ENCODE results near the gene SLC35F1.
A peak's percentile ranks its signal among the peaks of the same experiment; 100 is the strongest.

SLC35F1 gene

DNA sequence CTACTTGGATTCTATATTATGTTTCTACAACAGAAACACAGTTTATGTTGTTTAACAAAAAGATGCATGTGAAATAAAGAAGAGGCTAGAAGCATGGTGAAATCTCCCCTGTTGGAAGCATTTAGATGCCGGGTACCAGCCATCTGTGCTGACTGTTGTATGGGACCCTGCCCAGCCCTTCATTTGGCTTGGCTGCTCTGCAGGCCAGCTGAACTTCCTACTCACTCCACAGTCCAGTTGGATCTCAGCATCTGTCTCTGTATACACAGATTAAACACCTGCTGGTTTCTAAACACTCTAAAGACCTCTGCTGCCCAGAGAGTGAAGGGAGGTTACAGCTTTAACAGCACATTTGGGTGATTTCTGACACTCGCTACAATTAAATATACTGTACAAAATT lies 228.3 kb downstream of the SLC35F1 start:
- TF ChIP-seq FOXM1 (IDR thresholded peaks at IDR 0.05; ENCODE audit: borderline replicate concordance, low read depth): no peak
- TF ChIP-seq CREB1 (IDR thresholded peaks at IDR 0.05; ENCODE audit: low read depth): no peak
- no peak for TF ChIP-seq CEBPB (IDR thresholded peaks at IDR 0.05)
- TF ChIP-seq ZBTB7A (IDR thresholded peaks at IDR 0.05; ENCODE audit: low read depth): no peak
- TF ChIP-seq EP300 (IDR thresholded peaks at IDR 0.05; ENCODE audit: borderline replicate concordance): no peak
- no peak for TF ChIP-seq NFIC (IDR thresholded peaks at IDR 0.05)
- no peak for TF ChIP-seq TAF1 (IDR thresholded peaks at IDR 0.05; ENCODE audit: low read depth)
- no peak for TF ChIP-seq TEAD4 (IDR thresholded peaks at IDR 0.05)
- no peak for TF ChIP-seq EGR1 (IDR thresholded peaks at IDR 0.05)
- no peak for TF ChIP-seq TCF12 (IDR thresholded peaks at IDR 0.05; ENCODE audit: low read depth)
- TF ChIP-seq YY1 (IDR thresholded peaks at IDR 0.05; ENCODE audit: low read depth): no peak
- TF ChIP-seq RAD21 (IDR thresholded peaks at IDR 0.05; ENCODE audit: low read depth): no peak
- no peak for TF ChIP-seq REST (IDR thresholded peaks at IDR 0.05; ENCODE audit: low read depth)
- no peak for TF ChIP-seq MAX (IDR thresholded peaks at IDR 0.05)
- TF ChIP-seq, protein P1, sequence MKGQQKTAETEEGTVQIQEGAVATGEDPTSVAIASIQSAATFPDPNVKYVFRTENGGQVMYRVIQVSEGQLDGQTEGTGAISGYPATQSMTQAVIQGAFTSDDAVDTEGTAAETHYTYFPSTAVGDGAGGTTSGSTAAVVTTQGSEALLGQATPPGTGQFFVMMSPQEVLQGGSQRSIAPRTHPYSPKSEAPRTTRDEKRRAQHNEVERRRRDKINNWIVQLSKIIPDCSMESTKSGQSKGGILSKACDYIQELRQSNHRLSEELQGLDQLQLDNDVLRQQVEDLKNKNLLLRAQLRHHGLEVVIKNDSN (IDR thresholded peaks at IDR 0.05): no peak

DNA sequence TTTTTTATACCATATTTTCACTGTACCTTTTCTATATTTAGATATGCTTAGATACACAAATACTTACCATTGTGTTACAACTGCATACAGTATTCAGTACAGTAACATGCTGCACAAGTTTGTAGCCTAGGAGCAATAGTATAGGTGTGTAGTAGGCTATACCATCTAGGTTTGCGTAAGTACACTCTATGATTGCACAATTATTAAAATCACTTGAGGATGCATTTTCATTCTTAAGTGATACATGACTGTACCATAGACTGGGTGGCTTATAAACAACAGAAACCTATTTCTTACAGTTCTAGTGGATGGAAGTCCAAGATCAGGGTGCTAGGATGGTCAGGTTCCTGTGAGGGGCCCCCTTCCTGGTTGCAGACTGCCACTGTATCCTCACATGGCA lies 234.1 kb downstream of the SLC35F1 start:
- TF ChIP-seq TEAD4 (IDR thresholded peaks at IDR 0.05): no peak
- no peak for TF ChIP-seq ZBTB7A (IDR thresholded peaks at IDR 0.05; ENCODE audit: low read depth)
- TF ChIP-seq NFIC (IDR thresholded peaks at IDR 0.05): no peak
- TF ChIP-seq TCF12 (IDR thresholded peaks at IDR 0.05; ENCODE audit: low read depth): no peak
- peak; percentile 61 for TF ChIP-seq CEBPB (IDR thresholded peaks at IDR 0.05)

DNA sequence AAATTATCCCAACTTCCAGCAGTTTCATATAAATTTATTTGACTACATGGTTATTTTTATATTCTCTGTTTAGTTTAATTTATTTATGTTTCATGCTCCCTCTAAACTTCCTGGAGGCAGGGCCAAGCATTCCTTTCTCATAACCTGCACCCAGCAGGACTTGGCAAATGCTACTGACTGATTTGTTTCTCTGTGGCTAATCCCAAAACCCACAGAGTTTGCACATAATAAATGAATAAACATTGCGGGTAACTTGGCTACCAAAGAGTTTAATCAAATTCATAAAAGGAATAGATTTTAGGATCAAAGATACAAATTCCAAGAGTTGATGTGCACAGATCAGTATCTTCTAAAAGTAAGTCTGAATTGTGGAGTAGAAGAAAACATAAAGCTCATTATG lies 239.5 kb downstream of the SLC35F1 start:
- TF ChIP-seq, protein P1 (IDR thresholded peaks at IDR 0.05): no peak
- TF ChIP-seq FOXM1 (IDR thresholded peaks at IDR 0.05; ENCODE audit: borderline replicate concordance, low read depth) (no peak), CEBPB (IDR thresholded peaks at IDR 0.05) (no peak), YY1 (IDR thresholded peaks at IDR 0.05; ENCODE audit: low read depth) (no peak), EP300 (IDR thresholded peaks at IDR 0.05; ENCODE audit: borderline replicate concordance) (no peak), TCF12 (IDR thresholded peaks at IDR 0.05; ENCODE audit: low read depth) (no peak), NFIC (IDR thresholded peaks at IDR 0.05) (no peak), EGR1 (IDR thresholded peaks at IDR 0.05) (no peak), REST (IDR thresholded peaks at IDR 0.05; ENCODE audit: low read depth) (no peak), TEAD4 (IDR thresholded peaks at IDR 0.05) (no peak)

DNA sequence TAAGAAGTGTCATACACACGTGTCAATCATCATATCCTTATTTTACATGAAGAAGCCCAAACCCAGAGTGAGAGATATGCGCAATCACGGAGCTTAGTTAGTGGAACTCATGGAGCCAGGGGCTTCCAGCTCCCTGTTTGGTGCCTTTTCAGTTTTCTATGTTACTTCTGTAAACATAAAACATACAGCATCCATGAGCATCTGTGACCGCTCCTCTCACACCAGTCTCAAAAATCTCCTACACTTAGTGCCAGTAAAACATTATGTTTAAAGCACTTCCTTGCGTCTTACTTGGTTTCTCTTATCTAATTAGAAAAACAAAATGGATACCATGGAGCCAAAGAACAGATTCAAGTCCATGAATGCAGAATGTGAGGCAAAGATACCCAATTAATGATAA lies 240.4 kb downstream of the SLC35F1 start:
- no peak for TF ChIP-seq MAX (IDR thresholded peaks at IDR 0.05)
- TF ChIP-seq EGR1 (IDR thresholded peaks at IDR 0.05): no peak
- no peak for TF ChIP-seq EP300 (IDR thresholded peaks at IDR 0.05; ENCODE audit: borderline replicate concordance)
- TF ChIP-seq RAD21 (IDR thresholded peaks at IDR 0.05; ENCODE audit: low read depth): no peak
- TF ChIP-seq REST (IDR thresholded peaks at IDR 0.05; ENCODE audit: low read depth): no peak

GRCh38 chr6:118148561-118148960 lies 241.5 kb downstream of the SLC35F1 start:
- no peak for TF ChIP-seq RAD21 (IDR thresholded peaks at IDR 0.05; ENCODE audit: low read depth)
- no peak for TF ChIP-seq NFIC (IDR thresholded peaks at IDR 0.05)
- TF ChIP-seq MAX (IDR thresholded peaks at IDR 0.05): no peak
- TF ChIP-seq ZBTB7A (IDR thresholded peaks at IDR 0.05; ENCODE audit: low read depth): no peak
- TF ChIP-seq FOXM1 (IDR thresholded peaks at IDR 0.05; ENCODE audit: borderline replicate concordance, low read depth): no peak
- TF ChIP-seq TCF12 (IDR thresholded peaks at IDR 0.05; ENCODE audit: low read depth): no peak
- no peak for TF ChIP-seq EGR1 (IDR thresholded peaks at IDR 0.05)
- no peak for TF ChIP-seq CEBPB (IDR thresholded peaks at IDR 0.05)
- no peak for TF ChIP-seq TAF1 (IDR thresholded peaks at IDR 0.05; ENCODE audit: low read depth)

All from Ishikawa (cell line).